Activated CD8-positive, alpha-beta T cell treated with anti-CD3 and anti-CD28 coated beads for 36 hours (primary cell): Measurements from ENCODE around the gene ARL10. TPM values are rescaled to one million over a fixed set of nuclear protein-coding genes. Genes with fewer than 3 reads are reported as not detected.

Experiments
- ATAC-seq: fragments of 200-7000 bp; cut with Tn5 transposase; one replicate; pipeline ENCODE4 v1.10.0; 2021; ENCODE audit warnings: mild to moderate bottlenecking, moderate library complexity
- CTCF ChIA-PET: fragments of 350-600 bp; sonication (Branson Sonifier 250); formaldehyde crosslinking; loops from one replicate; lab custom pipeline; 2021; ENCODE audit warnings: antibody characterized with exemption; lab: Charles Lee
- POLR2A ChIA-PET: fragments of 350-600 bp; sonication (Branson Sonifier 250); formaldehyde crosslinking; loops from one replicate; lab custom pipeline; 2021; ENCODE audit warnings: antibody characterized with exemption; lab: Charles Lee
- DNase-seq: peaks from one replicate; pipeline ENCODE4 v3.0.0-alpha.2; 2020
- H3K27ac Mint-ChIP-seq: one replicate; pipeline ENCODE4 v1.8.0; 2021; ENCODE audit warnings: mild to moderate bottlenecking, mixed read lengths
- H3K27me3 Mint-ChIP-seq: one replicate; pipeline ENCODE4 v1.8.0; 2021; ENCODE audit warnings: mixed read lengths
- H3K36me3 Mint-ChIP-seq: one replicate; pipeline ENCODE4 v1.8.0; 2021; ENCODE audit warnings: low read depth, mixed read lengths
- H3K4me1 Mint-ChIP-seq: one replicate; pipeline ENCODE4 v1.8.0; 2021; ENCODE audit warnings: low read depth, mixed read lengths
- H3K4me3 Mint-ChIP-seq: one replicate; pipeline ENCODE4 v1.8.0; 2021; ENCODE audit warnings: mild to moderate bottlenecking, moderate library complexity, mixed read lengths
- H3K9me3 Mint-ChIP-seq: one replicate; pipeline ENCODE4 v1.8.0; 2021; ENCODE audit warnings: mixed read lengths
- intact Hi-C: fragments of 100-400 bp; cut with micrococcal nuclease; formaldehyde crosslinking; loops from one replicate; pipeline ENCODE4 v1.10.0; 2022
- total RNA-seq, 2 experiments: library from RNA; stranded (reverse); gene quantifications; one replicate each; pipeline ENCODE4 v1.2.3, GENCODE V29; 2021
- TF ChIP-seq, protein P1 (sequence below): fragments of 200-600 bp; IDR thresholded peaks from one replicate; pipeline ENCODE4 v1.8.0; 2022; ENCODE audit warnings: antibody characterized with exemption, mild to moderate bottlenecking

ARL10 gene
- total RNA-seq, 2 experiments from 2014 or later = 15.6 to 17.0 TPM

DNA sequence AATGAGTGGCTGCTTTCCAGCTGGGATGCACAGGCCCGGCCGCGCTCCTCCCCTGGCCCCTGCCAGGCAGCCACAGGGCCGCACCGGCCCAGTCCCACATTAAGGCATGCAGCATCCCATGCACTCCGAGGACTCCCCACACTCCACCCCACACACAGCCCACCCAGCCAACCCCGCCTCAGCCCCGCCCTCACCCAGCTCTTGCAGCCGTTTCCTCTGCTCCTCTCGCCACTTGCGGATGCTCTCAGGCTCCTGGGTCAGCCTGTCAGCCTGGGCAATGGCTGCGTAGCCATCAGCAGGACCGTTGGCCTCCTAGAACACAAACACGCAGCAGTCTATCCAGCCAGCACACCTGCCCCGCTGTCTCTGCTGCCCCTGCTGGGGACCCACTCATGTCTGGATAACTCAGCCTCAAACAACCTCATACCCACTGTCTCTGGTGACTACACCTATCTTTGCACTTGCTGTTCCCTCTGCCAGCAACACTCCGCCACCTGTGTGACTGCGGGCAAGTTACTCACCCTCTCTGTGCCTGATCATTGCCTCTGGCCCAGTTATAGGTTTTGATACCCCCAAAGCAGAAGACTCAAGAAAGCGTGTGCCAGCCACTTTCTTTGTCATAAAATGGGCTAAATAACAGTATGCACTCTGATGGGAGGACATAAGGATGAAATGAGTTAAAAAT, 32.6 kb downstream of the ARL10 start:
- Mint-ChIP-seq H3K36me3 (peaks cover 7% of the 10 kb centered on the region), H3K27ac (no peak overlapping the region), H3K4me1 (no peaks in the 10 kb centered on the region), H3K4me3 (no peak overlapping the region), H3K9me3 (no peaks in the 10 kb centered on the region), H3K27me3 (no peaks in the 10 kb centered on the region)
- DNase-seq = no peak
- no peak for ATAC-seq
- ChIA-PET CTCF (no interaction called here), POLR2A (interaction anchor here (1.1 kb wide), 1 partner anchor 9 kb away, joined by 4 read pairs; no protein-coding TSS in a partner anchor)
- TF ChIP-seq, protein P1, sequence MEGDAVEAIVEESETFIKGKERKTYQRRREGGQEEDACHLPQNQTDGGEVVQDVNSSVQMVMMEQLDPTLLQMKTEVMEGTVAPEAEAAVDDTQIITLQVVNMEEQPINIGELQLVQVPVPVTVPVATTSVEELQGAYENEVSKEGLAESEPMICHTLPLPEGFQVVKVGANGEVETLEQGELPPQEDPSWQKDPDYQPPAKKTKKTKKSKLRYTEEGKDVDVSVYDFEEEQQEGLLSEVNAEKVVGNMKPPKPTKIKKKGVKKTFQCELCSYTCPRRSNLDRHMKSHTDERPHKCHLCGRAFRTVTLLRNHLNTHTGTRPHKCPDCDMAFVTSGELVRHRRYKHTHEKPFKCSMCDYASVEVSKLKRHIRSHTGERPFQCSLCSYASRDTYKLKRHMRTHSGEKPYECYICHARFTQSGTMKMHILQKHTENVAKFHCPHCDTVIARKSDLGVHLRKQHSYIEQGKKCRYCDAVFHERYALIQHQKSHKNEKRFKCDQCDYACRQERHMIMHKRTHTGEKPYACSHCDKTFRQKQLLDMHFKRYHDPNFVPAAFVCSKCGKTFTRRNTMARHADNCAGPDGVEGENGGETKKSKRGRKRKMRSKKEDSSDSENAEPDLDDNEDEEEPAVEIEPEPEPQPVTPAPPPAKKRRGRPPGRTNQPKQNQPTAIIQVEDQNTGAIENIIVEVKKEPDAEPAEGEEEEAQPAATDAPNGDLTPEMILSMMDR = no peak
- intact Hi-C loops = no loop called here

DNA sequence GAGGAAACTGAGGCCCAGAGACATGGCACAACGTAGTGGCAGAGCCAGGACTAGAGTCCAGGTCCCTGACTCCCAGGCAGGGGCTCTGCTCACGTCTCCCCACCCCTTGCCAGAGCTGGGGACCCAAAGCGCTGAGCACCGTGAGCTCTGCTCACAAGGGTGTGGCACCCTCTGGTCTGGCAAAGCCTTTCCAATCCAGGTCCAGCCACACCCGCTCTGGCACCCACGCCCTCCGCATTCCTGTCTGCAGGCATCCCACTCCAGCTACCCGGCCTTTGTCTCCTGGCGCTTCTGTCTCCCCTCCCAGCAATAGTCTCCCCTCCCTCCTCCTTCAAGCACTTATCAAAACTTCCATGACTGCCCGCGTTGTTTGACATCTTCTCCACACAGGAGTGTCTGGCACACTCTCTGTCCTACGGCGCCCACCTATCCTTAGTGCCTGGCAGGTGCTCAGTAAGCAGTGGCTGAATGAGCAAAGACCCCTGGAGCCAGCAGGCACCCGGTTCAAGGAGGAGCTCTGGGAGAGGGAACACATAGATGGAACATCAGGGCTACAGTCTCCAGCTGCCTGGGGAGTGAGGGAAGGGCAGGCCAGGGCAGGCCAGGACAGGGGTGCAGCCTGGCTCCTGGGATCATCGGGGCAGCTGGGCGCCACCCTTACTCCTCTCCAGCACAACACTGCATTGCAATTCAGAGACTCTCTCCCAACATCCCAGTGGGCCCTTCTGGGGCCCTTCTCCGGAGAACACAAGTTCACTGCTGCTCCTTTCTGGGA, 35.3 kb downstream of the ARL10 start:
- Mint-ChIP-seq H3K4me1 (no peaks in the 10 kb centered on the region), H3K36me3 (peaks cover 3% of the 10 kb centered on the region), H3K9me3 (no peaks in the 10 kb centered on the region), H3K27me3 (no peaks in the 10 kb centered on the region), H3K4me3 (no peak overlapping the region), H3K27ac (no peak overlapping the region)
- CTCF ChIA-PET = no interaction called here
- intact Hi-C loops = no loop called here
- TF ChIP-seq, protein P1 = no peak
- DNase-seq = no peak
- no peak for ATAC-seq
- POLR2A ChIA-PET = no interaction called here

DNA sequence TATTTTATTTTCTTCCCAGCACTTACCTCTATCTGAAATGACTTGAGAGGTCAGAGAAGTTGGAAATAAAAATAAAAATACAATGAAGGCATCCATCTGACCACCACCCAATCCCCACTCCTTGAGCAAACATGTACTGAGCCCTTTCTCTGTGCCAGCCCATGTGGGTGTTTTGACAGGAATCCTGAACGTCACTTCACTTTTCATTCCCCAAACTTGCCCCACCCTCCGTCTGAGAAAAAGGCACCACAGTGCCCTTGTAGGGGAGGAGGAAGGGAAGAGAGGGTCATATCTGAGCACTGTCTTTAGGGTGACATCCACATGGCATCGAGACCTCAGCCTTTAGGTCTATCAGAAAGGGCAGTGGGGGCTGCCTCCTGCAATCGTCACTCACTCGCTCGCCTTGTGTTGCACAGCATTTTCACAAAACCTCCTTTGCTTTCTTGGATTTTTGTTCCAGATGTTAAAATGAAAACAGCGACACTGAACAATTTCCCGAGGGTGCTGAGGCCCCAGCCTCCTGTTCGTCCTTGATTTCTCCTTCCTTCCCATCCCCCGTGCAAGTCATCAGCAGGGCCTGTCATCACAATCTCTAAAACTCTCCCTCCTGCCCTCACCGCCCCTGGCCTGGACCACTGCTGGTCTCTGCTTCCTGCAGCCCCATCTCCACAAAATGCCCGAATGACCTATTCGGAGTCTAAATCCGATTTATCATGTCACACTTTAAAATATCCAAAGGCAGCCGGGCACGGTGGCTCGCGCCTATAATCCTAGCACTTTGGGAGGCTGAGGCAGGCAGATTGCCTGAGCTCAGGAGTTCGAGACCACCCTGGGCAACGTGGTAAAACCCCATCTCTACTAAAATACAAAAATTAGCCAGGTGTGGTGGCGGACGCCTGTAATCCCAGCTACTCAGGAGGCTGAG, 36.3 kb downstream of the ARL10 start:
- ChIA-PET CTCF (no interaction called here), POLR2A (no interaction called here)
- Mint-ChIP-seq H3K36me3 (peaks cover 3% of the 10 kb centered on the region), H3K27ac (no peak overlapping the region), H3K4me1 (no peaks in the 10 kb centered on the region), H3K9me3 (no peaks in the 10 kb centered on the region), H3K27me3 (no peaks in the 10 kb centered on the region), H3K4me3 (no peak overlapping the region)
- no peak for ATAC-seq
- intact Hi-C loops = no loop called here
- DNase-seq = no peak
- TF ChIP-seq, protein P1 = no peak

DNA sequence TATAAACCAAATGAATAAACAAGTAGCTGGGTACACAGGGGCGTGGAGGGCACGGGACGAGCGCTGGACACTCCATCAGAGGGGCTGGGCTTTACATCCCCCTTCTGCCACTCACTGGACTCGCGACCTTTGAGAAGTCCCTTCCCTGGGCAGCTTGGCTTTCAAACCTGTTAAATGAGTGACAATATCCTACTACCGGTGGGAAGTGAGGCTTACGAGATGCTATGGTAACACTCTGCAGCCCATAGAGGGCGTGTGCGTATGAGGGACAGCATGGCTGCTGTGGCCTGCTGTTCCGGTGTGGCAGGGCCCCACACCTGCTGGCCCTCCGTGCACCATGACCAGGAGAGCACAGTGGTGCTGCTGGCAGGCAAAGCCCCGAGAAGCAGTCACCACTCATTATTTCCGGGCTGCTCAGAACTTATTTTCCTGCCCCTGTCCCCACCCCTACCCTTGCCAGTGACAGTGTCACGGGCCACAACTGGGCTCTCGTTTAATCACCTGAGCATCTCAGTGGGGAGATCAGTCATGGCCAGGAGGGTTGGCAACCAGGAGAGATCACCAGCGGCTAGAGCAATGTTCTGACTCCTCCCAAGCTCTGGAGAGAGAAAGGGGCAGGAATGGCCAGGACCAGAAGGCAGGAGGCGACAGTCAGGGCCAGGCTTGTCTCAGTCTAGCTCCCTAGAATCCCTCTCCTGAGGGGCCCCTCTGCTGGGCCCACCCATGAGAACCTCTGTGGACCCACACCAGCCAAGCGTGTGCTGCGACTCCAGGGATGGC, 40.6 kb downstream of the ARL10 start:
- DNase-seq (no peak), ATAC-seq (no peak)
- Mint-ChIP-seq H3K4me1 (no peaks in the 10 kb centered on the region), H3K9me3 (no peaks in the 10 kb centered on the region), H3K27me3 (no peaks in the 10 kb centered on the region), H3K36me3 (peaks cover 7% of the 10 kb centered on the region), H3K4me3 (no peak overlapping the region), H3K27ac (no peak overlapping the region)
- CTCF ChIA-PET = no interaction called here
- intact Hi-C loops = no loop called here
- TF ChIP-seq, protein P1 = no peak
- POLR2A ChIA-PET = interaction anchor here (0.5 to 2.0 kb wide), 3 partner anchors 9 to 1949 kb away, joined by 4 to 6 read pairs (median 4); no protein-coding TSS in a partner anchor
